PC-3 (cell line): Measurements from ENCODE around the gene SMAD3.

Source experiments
- EZH2 ChIP-seq: fragments of 300-600 bp; sonication (generic); IDR thresholded peaks from one replicate; pipeline ENCODE4 v1.6.1; 2017; ENCODE audit warnings: antibody characterized with exemption, mild to moderate bottlenecking, low read length; ENCODE audit not compliant: unreplicated experiment
- EZH2phosphoT487 ChIP-seq: fragments of 300-600 bp; sonication (generic); IDR thresholded peaks from 2 replicates; pipeline ENCODE4 v1.6.1; 2018; ENCODE audit warnings: mild to moderate bottlenecking, antibody characterized with exemption, low read length, borderline replicate concordance
- TF ChIP-seq, protein P1 (sequence below): fragments of 300-600 bp; sonication (generic); conservative IDR thresholded peaks from 2 replicates; pipeline ENCODE4 v1.5.1; 2017; ENCODE audit warnings: antibody characterized with exemption, low read depth, mild to moderate bottlenecking, low read length

DNA sequence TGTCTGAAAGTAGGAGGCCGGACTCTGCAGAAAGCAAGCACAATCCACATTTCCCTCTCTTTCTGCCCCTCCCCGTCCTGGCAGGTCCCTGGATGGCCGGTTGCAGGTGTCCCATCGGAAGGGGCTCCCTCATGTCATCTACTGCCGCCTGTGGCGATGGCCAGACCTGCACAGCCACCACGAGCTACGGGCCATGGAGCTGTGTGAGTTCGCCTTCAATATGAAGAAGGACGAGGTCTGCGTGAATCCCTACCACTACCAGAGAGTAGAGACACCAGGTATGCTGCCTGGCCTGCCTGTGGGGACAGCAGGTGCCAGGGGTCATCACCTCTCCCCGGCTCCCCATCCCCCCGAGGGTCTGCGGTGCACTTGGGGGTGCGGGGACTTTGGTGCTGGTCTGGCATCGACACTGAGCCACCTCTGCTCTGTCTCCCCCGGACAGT is 99.4 kb downstream of the SMAD3 start:
- TF ChIP-seq, protein P1, sequence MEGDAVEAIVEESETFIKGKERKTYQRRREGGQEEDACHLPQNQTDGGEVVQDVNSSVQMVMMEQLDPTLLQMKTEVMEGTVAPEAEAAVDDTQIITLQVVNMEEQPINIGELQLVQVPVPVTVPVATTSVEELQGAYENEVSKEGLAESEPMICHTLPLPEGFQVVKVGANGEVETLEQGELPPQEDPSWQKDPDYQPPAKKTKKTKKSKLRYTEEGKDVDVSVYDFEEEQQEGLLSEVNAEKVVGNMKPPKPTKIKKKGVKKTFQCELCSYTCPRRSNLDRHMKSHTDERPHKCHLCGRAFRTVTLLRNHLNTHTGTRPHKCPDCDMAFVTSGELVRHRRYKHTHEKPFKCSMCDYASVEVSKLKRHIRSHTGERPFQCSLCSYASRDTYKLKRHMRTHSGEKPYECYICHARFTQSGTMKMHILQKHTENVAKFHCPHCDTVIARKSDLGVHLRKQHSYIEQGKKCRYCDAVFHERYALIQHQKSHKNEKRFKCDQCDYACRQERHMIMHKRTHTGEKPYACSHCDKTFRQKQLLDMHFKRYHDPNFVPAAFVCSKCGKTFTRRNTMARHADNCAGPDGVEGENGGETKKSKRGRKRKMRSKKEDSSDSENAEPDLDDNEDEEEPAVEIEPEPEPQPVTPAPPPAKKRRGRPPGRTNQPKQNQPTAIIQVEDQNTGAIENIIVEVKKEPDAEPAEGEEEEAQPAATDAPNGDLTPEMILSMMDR, result no peak
- no peak for TF ChIP-seq EZH2phosphoT487
- no peak for TF ChIP-seq EZH2
